ENCODE data around the gene LPAR3.

LPAR3 gene

DNA sequence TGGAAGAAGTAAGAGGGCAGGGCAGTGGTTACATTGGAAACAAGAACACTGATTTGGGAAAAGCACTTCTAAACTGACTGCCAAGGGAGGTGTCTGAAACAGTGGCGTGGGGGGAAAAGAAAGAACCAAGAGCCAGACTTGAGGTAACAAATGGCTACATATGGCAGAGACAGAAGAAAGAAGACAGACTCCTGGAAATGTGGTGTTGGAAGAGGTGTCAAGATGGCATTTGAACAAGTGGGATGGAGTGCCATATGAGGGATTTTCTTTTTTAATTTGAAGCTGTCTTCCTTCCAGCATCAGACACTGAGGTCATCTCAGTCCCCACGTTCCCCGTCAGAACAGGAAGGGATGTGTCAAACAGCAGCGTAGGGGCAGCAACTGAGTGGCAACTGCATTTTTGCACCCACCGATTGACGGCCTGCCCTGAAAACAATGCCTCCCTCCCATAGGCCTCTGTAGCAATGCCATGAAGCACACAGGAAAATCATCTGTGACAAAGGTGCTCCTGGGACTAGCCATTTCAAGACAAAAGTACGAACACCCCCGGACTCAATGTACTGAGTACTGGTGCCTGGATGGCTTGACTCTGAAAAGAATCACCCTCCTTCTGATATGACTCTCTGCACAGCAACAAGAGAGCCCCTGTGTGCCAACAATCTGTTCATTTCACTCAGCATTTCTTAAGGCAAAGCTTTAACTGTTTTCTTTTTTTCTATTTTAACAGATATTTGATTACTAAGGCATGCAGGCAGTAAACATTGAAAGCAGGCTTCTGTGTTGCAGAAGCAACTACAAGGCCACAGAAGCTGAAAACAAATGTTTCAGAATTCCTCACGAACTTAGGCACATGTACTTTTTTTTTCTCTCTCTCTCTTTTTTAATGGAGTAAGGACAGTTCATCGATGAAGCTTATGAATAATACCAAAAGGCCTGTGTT is 37.0 kb downstream of the LPAR3 start:
- DNase-seq, result no peak

DNA sequence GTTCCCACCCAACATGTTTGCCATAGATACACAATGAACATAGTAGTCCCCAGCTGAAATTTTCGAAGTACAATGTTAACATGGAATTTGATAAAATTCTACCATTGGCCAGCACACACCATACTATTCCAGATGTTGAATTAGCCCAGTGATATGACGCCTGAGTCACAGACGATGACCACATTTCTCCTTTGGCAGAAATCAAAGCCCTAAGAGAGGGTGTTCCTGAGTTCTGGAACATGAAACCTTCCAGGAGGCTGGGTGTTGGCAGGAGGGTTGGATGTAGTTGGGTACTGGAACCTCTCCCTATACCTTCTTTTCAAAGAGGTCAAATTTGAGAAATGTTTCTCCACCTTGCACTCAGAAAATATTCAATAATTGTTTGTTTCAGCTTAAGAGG is 37.8 kb downstream of the LPAR3 start:
- peak; percentile 35 for DNase-seq

DNA sequence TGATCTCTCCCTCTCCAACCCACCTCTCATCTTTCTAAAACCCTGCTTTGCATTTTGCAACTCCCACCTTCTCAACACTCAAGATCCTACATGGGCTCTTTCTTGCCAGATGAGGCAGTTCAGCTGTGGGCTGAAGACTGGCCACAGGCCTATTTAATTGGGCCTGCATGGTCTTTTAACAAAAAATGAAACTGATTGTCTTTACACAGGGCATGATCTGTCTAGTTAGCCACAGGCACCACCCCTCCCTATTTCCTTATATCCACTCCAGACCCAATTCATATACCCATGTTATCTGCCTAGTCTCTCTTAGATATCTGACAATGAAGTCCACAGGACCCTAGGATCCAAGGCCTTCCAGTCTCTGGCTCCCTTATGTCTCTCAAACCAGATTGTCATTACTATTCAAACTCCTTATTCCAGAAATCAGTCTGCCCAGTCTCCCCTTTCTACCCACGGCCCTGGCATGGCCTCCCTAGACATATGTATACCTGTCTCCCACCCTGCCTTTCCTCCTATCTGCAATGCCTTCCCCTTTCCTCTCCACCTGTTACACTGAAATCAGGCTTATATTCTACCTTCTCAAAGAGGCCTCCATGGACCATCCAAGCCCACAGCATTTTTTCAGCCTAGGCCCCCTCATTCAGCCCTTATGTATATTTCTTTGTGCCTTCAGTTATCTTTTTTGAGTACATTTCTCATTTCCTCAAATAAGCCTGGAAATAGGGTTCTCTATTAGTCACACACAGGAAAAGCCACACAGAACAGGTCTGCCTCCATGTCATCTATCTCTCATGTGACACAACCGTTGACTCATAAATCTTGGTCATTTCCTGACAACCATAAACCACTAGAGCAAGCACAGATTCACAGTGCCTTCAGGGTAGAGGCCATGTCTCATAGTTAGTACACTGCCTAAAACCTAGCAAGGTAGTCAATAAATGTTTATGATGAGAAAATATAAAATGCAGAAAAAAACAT is 39.0 kb downstream of the LPAR3 start:
- DNase-seq, result peak; percentile 81

DNA sequence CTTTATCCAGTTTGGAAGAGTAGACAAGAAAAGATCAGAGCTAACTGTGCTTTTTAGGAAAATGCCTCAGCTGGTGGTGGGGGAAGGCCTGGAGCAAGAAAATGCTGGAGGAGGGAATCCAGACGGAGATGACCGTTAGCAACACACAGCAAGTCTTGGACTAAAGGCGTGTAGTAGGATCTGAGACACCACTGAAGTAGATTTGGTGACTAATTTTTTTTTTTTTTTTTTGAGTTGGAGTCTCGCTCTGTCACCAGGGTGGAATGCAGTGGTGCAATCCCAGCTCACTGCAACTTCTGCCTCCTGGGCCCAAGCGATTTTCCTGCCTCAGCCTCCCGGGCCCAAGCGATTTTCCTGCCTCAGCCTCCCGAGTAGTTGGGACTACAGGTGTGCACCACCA is 41.2 kb downstream of the LPAR3 start:
- peak; percentile 91 for DNase-seq

DNA sequence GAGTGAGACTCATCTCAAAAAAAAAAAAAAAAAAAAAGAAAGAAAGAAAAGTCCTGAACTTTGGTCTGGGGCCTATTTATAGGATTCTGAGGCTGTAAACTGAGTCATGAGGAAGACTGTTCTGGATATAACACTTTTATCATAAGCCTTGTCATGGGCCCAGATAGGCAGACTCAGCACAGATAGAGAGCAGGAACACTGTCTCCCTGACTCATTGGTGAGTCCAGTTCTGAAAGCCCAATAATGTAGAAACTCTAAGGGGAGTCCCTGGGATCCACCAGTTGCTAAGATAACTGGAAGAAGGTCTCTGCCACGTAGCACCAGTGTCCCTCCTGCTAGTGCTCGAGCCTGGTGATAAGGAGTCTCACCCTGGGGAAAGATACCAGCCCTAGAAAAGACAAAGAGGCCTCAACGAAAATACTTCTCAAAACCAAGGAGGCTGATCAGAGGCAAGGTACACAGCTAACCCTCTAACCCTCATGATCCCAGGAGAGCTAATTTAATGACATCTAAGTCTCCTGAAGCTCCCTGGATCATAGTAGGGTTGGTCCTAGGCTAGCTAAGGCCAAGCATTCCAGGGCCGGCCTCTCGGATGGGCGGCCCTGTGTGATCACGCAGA is 43.5 kb downstream of the LPAR3 start:
- no peak for DNase-seq

DNA sequence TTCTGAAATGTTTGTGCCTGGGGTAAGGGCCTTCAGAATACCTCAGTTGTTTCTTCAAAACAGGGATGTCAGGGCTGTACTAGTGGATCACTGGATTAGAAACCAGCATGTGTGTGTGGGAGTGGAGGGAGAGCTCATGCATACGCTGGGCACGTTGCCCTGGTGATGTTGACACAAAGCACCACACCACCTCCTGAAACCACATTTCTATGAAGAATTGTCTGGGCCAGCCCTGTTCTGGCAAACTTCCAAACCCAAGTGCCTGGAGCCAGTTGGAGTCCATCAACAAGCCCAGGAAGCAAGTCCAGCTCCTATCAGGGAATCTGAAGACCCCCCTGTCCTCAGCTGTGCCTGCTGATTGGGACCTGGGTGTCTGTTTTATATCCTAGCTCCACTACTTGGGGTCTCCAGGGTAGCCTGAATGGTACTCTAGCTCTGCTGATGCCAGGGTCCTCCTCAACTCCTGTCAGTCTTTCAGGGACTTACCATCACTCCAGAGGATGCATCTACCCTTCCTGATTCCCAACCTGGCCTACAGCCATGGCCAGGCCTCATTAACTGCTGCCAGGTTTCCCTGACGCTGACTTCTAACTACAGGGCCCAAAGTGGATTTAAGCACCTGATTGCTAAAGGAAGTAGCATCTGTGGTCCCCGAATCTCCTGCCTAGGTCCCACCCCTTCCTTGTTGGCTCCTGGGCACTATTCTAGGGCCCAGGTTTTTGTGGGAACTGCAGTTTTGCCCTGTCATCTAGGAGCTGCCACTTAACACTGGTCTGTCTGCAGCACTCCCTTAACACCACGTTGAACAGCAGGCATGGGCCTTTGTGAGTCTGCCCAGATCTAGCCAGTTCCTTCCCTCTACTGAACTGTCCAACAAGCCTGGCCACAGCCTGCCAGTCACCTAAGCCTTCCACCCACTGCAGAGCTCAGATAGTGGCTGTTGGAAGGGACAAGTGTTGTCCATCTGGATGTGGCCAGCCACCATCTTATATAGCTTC is 45.5 kb downstream of the LPAR3 start:
- DNase-seq, result peak; percentile 94

DNA sequence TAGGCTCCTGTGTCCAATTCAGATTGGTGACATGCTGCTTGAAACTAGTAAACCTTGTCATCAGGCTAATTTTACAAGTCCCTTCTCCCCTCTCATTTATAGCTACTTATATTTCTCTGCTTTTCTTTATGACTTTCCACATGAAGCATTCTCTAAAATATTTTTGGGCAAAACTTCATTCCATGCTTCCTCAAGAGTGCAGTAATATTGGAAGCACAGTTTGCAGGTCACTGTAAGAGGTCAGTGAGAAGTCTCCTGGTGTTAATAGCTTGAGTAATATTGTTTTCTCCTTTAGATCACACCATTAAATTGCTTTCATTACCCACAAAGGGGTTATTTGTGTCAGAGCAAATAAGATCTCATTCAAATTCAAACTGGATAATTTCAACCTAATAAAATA is 46.6 kb downstream of the LPAR3 start:
- no peak for DNase-seq

DNA sequence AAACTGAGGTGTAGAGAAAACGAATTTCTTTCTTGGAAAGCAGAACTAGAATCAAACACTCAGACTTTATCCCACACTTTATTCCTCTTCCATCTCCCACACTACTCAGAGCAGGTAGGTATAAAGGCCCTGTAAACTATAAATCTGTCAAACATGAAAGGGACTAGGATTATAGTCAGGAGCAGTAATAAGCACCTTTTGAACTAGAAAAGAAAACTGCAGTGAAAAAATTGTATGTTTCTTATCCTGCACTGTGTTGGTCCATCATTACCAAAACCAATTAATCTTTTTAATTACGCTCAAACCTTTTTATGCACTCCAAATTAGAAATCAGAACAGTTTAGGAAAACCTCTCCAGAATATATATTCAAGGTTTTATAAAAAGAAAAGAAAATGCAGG is 47.6 kb downstream of the LPAR3 start:
- no peak for DNase-seq

DNA sequence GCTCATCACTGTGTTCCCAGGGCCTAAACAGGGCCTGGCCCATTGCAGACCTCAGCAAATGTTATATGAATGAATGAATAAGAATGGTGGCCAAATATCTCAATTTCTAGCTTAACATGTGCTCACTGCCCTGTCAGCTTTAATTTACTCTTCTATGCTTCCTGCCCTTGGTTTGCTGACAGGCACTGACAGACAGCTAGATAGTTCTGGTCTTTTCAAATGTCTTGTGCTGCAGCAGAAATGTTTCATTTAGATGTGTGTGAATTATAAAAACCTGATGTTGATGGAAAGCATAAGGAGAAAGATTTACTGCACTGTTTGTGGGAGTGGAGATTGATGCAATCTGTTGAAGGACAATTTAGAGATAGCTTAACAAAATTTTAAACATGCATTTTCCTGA is 48.9 kb downstream of the LPAR3 start:
- DNase-seq, result no peak

DNA sequence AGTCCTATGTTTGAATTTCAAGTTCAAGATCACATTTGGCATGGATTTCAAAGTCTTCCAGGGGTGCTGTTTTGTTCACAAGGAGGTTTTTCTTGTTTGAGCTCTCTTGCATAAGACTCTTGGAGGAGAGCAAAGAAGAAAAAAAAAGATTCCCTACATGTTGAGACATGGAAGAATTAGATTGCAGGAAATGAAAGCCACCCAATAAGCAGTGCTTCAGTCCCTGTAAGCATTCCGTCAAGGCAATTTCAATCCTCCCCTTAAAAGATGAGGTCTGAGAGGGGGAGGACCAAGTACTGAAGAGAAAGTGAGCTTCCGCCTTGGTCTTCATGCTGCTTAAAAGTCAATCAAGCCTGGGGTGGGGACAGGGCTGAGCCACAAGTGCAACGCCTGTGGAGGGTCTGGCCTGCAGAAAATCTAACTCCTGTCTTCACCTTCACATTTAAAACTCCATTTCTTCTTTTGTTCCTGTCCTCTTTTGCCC is 50.2 kb downstream of the LPAR3 start:
- DNase-seq, result no peak

DNA sequence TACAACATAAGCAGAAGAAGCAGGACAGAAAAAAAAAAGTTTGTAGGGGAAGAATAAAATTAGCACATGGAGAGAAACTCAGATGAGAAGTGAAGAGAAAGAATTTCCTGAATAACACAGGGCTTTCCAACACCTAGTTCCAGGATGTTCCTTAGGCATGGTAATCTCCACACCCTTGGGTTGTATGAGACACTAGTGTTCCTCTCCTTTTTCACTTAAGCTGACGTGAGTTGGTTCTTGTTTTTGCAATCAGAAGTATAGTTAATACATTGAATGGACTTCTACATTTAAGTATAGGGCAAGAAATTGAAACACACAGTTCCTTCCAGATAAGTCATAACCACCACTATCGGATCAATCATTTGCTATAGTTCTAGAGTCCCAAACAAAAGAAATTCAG is 51.0 kb downstream of the LPAR3 start:
- DNase-seq, result no peak

DNA sequence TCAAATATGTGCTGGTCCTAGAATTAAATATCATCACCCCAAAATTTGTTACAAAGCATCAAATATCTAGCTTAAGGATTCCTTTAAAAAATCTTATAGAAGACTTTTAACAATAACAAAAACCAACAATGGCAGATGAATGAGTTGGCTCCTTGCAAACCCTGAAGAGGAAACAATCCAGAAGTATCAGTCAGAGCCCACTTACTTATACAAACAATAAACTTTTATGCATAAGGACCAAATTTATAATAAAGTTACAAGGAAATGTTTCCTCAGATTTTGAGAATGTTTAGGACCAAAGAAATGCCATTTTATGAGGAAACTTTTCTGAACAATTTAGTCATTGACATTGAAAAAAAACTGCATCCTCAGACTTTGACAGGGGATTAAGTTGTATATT is 52.7 kb downstream of the LPAR3 start:
- DNase-seq, result no peak

DNA sequence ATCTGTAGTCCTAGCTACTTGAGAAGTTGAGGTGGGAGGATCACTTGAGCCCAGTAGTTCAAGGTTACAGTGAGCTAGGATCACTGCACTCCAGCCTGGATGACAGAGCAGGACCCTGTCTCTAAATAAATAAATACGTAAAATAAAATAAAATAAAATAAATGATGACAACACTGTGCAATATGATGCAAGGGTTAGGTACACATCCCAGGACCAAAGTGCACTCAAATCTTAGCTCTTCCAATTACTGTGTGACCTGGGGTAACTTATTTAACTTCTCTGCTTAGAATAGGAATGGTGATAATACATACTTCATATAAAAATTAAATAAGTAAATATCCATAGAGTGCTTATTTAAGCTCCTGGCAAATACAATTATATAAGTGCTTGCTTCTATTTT is 53.5 kb downstream of the LPAR3 start:
- DNase-seq, result no peak

DNA sequence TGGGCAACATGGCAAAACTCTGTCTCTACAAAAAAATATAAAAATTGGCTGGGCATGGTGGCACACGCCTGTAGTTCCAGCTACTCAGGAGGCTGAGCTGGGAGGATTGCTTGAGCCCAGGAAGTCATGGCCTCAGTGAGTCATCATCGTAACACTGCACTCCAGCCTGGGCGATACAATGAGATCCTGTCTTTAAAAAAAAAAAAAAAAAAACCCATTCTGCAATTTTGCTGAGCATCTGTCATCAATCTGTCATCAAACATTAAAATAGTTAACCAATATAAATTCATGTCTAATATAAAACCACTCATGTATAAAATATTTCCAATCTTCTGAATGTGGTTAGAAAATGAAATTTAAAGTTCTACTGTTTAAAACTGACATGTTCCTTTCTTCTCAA is 56.9 kb downstream of the LPAR3 start:
- peak; percentile 69 for DNase-seq

DNA sequence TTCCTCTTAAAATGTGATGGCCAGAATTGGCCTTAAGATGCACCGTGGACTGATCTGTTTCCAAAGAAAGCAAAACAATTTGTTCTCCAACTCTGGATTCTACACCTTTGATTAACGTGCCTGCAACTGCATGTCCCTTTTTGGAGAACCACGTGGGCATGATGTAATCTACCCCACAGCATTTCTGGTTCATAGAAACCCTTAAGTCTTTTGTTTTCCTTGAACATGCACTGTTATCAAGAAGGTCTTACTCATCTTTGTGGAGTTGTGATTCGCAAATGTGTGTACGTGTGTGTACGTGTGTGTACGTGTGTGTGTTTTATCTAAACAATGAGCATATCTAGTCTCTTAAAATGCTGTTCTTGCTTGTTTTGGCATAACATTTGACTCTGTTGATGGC is 57.8 kb downstream of the LPAR3 start:
- DNase-seq, result no peak

DNA sequence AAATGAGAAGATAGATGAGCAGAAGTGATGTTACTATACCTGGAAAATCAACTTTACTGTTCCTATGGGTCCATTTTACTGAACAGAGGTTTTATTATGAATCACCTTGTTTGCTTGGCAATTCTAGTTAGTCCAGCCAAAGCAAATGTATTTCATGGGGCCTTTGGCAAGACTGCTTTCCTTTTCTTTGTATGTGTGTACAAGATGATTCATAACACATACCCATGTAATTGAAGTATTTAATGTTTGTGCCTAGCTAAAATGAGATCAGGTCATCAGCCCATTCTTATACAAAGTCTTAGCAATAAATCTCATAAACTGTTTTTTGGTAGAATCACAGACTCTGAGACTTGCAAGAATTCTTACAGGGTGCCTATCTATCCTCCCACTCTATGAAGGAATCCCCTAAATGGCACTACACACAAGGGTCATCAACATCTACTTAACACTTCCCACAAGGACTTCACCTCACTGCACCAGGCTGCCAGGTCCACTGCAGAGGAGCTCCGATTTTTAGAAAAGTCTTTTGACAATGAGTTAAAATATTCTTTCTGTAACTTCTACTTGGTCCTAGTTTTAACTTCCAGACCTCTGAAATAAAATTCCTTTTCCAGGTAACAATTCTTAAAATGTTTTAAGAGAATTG is 58.5 kb downstream of the LPAR3 start:
- DNase-seq, result peak; percentile 61

DNA sequence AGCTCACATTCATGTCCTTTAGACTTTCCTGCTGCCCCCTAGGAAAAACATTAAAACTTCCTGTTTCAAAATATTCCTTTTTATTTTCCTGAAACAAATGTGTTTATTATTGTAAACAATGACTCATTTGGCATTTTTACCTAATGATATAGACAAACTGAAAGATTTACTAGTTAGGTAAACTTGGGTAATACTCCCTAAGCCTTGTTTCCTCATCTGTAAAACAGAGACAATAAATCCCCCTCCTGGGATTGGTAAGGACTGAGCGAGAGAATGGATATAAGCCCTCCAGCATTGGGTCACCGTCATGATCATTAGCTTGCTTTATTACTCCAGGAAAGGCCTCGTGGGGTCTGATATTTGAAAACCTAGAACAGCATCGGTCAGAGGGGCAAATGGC is 59.8 kb downstream of the LPAR3 start:
- no peak for DNase-seq

DNA sequence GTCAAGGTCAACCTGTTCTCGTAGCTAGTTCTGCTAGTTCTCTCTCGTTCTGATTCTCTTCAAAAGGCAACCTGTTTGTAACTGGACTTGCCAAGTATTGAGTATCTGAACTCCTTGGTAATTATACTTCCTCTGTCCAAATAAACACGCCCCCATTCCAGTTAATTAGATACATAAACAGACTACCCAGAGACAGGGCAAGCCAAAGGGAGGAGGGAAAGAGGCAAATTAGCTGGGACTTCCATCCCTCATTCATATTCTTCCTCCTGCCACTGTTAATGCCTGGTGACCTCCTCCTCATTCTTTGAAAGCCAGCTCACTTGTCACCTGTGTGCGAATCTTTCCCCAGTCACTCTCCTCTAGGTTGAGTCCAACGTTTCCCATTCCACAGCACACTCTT is 62.9 kb downstream of the LPAR3 start:
- DNase-seq, result no peak

DNA sequence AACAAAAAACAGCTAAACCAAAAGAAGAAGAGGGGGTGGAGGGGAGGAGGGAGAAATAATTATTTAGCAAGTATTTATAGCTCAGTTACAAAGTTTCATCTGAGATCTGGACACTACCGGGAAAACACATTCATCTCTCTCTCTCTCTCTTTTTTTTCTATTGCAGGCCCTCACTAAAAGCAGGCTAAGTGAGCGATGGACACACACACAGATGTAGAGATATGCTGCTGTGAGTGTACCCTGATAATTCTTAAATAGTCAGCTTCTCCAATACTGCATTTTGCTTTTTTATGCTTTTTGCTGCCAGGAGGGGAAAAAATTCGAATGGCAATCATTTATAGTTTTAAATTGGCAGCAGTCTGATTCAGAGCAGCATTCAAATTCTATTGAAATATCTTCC is 65.0 kb downstream of the LPAR3 start:
- DNase-seq, result no peak

DNA sequence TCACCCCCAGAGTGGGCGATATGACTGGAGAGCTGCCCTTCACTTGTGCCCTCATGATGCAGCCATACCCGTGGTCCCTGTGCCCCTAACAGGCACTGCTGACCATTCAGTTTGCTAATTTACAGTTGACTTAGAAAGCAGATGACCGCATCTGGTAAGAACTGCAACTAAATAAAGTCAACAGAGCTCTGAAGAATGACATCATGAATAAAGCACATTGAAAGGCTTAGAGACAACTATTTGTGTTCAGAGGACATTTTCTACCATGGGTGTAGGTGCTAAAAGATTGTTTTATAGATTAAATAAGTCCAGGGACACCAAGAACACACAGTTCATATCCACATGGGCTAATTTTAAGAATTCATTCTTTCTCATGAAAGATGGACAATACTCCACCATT is 65.5 kb downstream of the LPAR3 start:
- DNase-seq, result no peak

DNA sequence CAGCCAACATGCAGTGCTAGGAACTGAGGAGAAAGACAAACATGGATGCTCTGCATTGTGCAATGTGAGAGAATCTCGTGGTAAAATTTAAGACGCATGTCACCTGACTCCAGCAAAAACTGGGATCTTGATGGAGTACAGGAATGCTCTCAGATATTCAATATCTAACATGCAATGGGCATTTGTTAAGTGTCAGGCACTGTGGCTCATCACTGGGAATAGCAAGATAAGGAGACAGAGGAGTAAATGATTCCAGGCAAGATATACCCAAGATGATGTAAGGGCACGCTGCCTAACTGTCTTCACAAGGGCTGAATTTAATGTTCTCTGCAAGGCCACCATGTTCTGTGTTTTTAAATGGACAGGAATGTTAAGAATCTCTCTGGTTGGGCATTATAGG is 67.8 kb downstream of the LPAR3 start:
- DNase-seq, result no peak
